Right atrium auricular region (tissue), 2 donors: Measurements from ENCODE around the gene CDK5RAP1. TPM values are rescaled to one million over a fixed set of nuclear protein-coding genes. Genes with fewer than 3 reads are reported as not detected.
"Not testable (repeated sequence)": the region's sequence is repeated elsewhere in the genome, so short reads cannot be mapped to it uniquely, and the experiment has no call there.

Source experiments
- DNase-seq: peaks from one replicate; pipeline ENCODE4 v3.0.0-alpha.2; 2019; ENCODE audit warnings: low spot score
- H3K27ac ChIP-seq, 2 donors: fragments of 200-600 bp; sonication (generic); 1 replicate in 1 of 2; 2 replicates in 1 of 2; pipeline ENCODE4 v1.5.1; 2016 to 2019
- H3K27me3 ChIP-seq, 2 donors: fragments of 200-600 bp; sonication (generic); one replicate each; pipeline versions ENCODE4 v1.5.1 to v1.6.0; 2017 to 2019
- H3K36me3 ChIP-seq: fragments of 200-600 bp; sonication (generic); one replicate; pipeline ENCODE4 v1.5.1; 2016
- H3K4me1 ChIP-seq, 2 donors: fragments of 200-600 bp; sonication (generic); one replicate each; pipeline versions ENCODE4 v1.5.1 to v1.6.0; 2017 to 2019
- H3K4me3 ChIP-seq, 2 donors: fragments of 200-600 bp; sonication (generic); 1 replicate in 1 of 2; 2 replicates in 1 of 2; pipeline ENCODE4 v1.5.1; 2017 to 2019; ENCODE audit warnings: mild to moderate bottlenecking in 1 of 2, moderate library complexity in 1 of 2
- H3K9me3 ChIP-seq, 2 donors: fragments of 200-600 bp; sonication (generic); one replicate each; pipeline ENCODE4 v1.5.1; 2019
- CTCF ChIP-seq, 2 donors: fragments of 200-600 bp; sonication (generic); IDR thresholded peaks; one replicate each; pipeline ENCODE4 v1.5.1; 2019; ENCODE audit warnings: antibody characterized with exemption in 2 of 2
- total RNA-seq, 2 donors: library from RNA; depleted of rRNA; stranded (reverse); fragments of >200 nt; gene quantifications; one replicate each; pipeline ENCODE4 v1.1.0, GENCODE V29; 2016

The CDK5RAP1 gene
- total RNA-seq, 2 donors from 2014 or later: 13.9 to 22.8 TPM

GRCh38 chr20:33443512-33444239 is 42.4 kb upstream of the CDK5RAP1 start, which contains the start of gene SNTA1:
SNTA1 (minus strand) TSS chr20:33443763; CDS start chr20:33443620, 143 bp downstream.
- peak within 1 kb of the TSS; percentile 86 to 93 for H3K27ac ChIP-seq
- peak; percentile 91 for DNase-seq
- no peaks in the 10 kb centered on the region for H3K9me3 ChIP-seq
- TF ChIP-seq CTCF (IDR thresholded peaks at IDR 0.05): no peak
- H3K27me3 ChIP-seq: no peaks in the 10 kb centered on the region
- peak within 1 kb of the TSS; percentile 60 to 68 for H3K4me3 ChIP-seq
- H3K4me1 ChIP-seq: peaks cover 0 to 25% of the 10 kb centered on the region in 2 donors
- H3K36me3 ChIP-seq: no peaks in the 10 kb centered on the region

- no peaks in the 10 kb centered on the region for H3K27me3 ChIP-seq
- DNase-seq: no peak
- no peak for TF ChIP-seq CTCF (IDR thresholded peaks at IDR 0.05)
- peak overlapping the region; percentile 86 to 93 for H3K27ac ChIP-seq
- no peaks in the 10 kb centered on the region for H3K9me3 ChIP-seq
- peaks cover 0 to 31% of the 10 kb centered on the region in 2 donors for H3K4me1 ChIP-seq
- no peaks in the 10 kb centered on the region for H3K36me3 ChIP-seq
- H3K4me3 ChIP-seq: peak overlapping the region; percentile 60 to 68
Observed at GRCh38 chr20:33443006-33443511, 41.7 kb upstream of the CDK5RAP1 start.

- Histone ChIP-seq H3K4me3 (peak overlapping the region; percentile 60 to 68), H3K9me3 (no peaks in the 10 kb centered on the region), H3K4me1 (peaks cover 0 to 38% of the 10 kb centered on the region in 2 donors), H3K27ac (peak overlapping the region; percentile 86 to 93), H3K36me3 (no peaks in the 10 kb centered on the region), H3K27me3 (no peaks in the 10 kb centered on the region)
- no peak for DNase-seq
- TF ChIP-seq CTCF (IDR thresholded peaks at IDR 0.05): no peak
Observed at GRCh38 chr20:33442136-33443005, 41.1 kb upstream of the CDK5RAP1 start.

GRCh38 chr20:33441142-33441955 is 40.0 kb upstream of the CDK5RAP1 start:
- Histone ChIP-seq H3K4me1 (peaks cover 0 to 39% of the 10 kb centered on the region in 2 donors), H3K9me3 (no peaks in the 10 kb centered on the region), H3K27ac (peak overlapping the region; percentile 86 to 93), H3K36me3 (no peaks in the 10 kb centered on the region), H3K4me3 (peak overlapping the region in 1 of 2 donors; percentile 68), H3K27me3 (no peaks in the 10 kb centered on the region)
- TF ChIP-seq CTCF (IDR thresholded peaks at IDR 0.05): no peak
- DNase-seq: no peak

- peaks cover 0 to 39% of the 10 kb centered on the region in 2 donors for H3K4me1 ChIP-seq
- DNase-seq, H3K9me3 ChIP-seq, H3K36me3 ChIP-seq, H3K27me3 ChIP-seq: not testable (repeated sequence)
- peak overlapping the region; percentile 86 to 93 for H3K27ac ChIP-seq
- H3K4me3 ChIP-seq: peak overlapping the region in 1 of 2 donors; percentile 68
Observed at GRCh38 chr20:33440562-33440961, 39.2 kb upstream of the CDK5RAP1 start.
